Measurements from ENCODE around the gene RCBTB1.

RCBTB1 gene

DNA sequence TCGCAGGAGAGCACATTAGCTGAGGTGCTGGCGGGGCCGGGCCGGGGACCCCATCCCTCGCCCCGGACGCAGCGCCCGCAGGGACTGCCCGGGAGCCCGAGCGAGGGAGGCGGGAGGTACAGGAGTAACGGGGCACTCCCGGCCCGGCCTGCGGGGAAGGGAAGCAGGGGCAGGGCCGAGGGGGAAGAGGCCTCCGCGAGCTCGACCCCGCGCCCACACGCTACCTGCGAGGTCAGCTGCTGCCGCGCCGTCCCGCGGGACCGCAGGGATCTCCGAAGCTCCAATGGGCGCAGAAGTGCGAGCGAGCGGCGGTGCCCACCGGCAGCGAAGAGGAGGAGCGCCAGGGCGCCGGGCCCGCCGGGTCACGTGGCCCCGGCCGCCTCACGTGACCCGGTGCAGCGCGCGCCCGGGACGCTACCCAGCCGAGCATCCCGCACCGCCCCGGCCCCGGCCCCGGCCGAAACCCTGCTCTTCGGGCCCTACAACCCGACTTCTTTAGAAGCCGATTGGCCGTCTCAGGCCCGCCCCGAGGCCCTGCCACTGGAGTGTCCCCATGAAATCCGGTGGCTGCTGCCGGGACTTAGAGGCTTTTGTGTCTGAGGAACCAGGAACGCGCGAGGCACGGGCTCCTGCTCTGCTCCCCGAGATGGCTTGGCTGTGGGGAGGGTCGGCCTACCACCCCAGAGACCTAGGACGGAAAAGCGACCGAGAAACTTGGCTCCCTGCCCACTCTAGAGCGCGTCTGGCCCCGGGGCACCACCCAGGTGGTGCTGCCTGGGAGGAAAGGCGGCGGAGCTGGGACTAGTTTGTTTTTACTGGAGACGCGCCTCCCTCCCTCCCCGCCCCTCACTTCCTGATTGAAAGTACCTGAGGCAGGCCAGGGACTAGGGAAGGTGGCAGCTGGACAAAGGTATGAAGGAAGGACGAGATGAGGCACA lies at the start of gene RCBTB1:
RCBTB1 (minus strand) TSS at position 339 of the 938 bp plus-strand sequence. CDS start 18,279 bp downstream, outside the sequence.
- peak within 1 kb of the TSS; percentile 92 for H3K4me3 ChIP-seq (ENCODE audit: low read depth, low read length)
- TF ChIP-seq, protein P1, sequence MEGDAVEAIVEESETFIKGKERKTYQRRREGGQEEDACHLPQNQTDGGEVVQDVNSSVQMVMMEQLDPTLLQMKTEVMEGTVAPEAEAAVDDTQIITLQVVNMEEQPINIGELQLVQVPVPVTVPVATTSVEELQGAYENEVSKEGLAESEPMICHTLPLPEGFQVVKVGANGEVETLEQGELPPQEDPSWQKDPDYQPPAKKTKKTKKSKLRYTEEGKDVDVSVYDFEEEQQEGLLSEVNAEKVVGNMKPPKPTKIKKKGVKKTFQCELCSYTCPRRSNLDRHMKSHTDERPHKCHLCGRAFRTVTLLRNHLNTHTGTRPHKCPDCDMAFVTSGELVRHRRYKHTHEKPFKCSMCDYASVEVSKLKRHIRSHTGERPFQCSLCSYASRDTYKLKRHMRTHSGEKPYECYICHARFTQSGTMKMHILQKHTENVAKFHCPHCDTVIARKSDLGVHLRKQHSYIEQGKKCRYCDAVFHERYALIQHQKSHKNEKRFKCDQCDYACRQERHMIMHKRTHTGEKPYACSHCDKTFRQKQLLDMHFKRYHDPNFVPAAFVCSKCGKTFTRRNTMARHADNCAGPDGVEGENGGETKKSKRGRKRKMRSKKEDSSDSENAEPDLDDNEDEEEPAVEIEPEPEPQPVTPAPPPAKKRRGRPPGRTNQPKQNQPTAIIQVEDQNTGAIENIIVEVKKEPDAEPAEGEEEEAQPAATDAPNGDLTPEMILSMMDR (IDR thresholded peaks at IDR 0.05; ENCODE audit: low read depth, low read length) = no peak

GRCh38 chr13:49633710-49634109 lies 48.4 kb upstream of the RCBTB1 start:
- TF ChIP-seq, protein P1 (IDR thresholded peaks at IDR 0.05; ENCODE audit: low read depth, low read length) = no peak
- H3K4me3 ChIP-seq (ENCODE audit: low read depth, low read length) = no peak overlapping the region

GRCh38 chr13:49632156-49632555 lies 46.8 kb upstream of the RCBTB1 start:
- TF ChIP-seq, protein P1 (IDR thresholded peaks at IDR 0.05; ENCODE audit: low read depth, low read length) = no peak
- no peak overlapping the region for H3K4me3 ChIP-seq (ENCODE audit: low read depth, low read length)

- TF ChIP-seq, protein P1 (IDR thresholded peaks at IDR 0.05; ENCODE audit: low read depth, low read length) = no peak
- no peak overlapping the region for H3K4me3 ChIP-seq (ENCODE audit: low read depth, low read length)
Observed at GRCh38 chr13:49630580-49630979, 45.2 kb upstream of the RCBTB1 start.

- TF ChIP-seq, protein P1 (IDR thresholded peaks at IDR 0.05; ENCODE audit: low read depth, low read length) = no peak
- H3K4me3 ChIP-seq (ENCODE audit: low read depth, low read length) = no peak overlapping the region
Observed at GRCh38 chr13:49629947-49630346, 44.6 kb upstream of the RCBTB1 start.

DNA sequence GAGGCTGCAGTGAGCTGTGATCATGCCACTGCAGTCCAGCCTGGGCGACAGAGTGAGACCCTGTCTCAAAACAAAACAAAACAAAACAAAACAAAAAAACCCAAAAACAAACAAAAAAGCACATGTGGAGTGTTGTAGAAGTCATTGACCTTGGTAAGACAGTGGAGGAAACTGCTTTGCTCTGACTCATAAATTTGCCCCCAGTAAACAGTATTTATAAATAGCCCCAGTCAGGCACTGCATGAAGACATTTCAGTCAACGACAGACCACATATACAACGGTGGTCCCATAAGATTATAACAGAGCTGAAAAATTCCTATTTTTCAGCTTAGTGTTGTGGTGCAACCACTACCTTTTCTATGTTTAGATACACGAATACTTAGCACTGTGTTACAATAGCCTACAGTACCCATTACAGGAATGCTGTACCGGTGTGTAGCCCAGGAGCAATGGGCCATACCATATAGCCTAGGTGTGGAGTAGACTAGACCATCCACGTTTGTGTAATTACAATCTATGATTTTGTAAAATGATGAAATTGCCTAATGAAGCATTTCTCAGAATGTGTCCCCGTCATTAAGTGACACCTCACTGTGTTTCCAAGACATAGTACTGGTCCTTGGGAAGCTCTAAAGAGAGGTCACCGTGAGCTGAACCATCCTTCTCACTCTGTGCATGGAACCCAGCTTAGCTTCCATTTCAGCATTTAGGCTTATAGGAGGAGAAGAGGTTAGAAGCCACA lies 44.0 kb upstream of the RCBTB1 start:
- H3K4me3 ChIP-seq (ENCODE audit: low read depth, low read length) = no peak overlapping the region
- TF ChIP-seq, protein P1 (IDR thresholded peaks at IDR 0.05; ENCODE audit: low read depth, low read length) = no peak
